Stimulated activated naive CD8-positive, alpha-beta T cell treated with anti-CD3 and anti-CD28 coated beads, Interleukin-15, Interleukin-2, amounts not matched to agents 100 U/mL and 50 U/mL, for 24 hours (primary cell): ENCODE data around the gene ZFHX3.

Source experiments
- ATAC-seq: fragments of 150-1000 bp; cut with Tn5 transposase; one replicate; pipeline ENCODE4 v1.10.0; 2021
- DNase-seq: peaks from one replicate; pipeline ENCODE4 v3.0.0; 2021

The ZFHX3 gene

GRCh38 chr16:72824027-72824426 lies 223.9 kb downstream of the ZFHX3 start:
- no peak for DNase-seq
- no peak for ATAC-seq

- DNase-seq (no peak), ATAC-seq (no peak)
Observed at GRCh38 chr16:72821185-72821950, 226.6 kb downstream of the ZFHX3 start.

- DNase-seq (no peak), ATAC-seq (no peak)
Observed at GRCh38 chr16:72819345-72819744, 228.6 kb downstream of the ZFHX3 start.

- ATAC-seq (no peak), DNase-seq (no peak)
Observed at GRCh38 chr16:72818236-72818845, 229.6 kb downstream of the ZFHX3 start.

GRCh38 chr16:72815348-72816318 lies 232.3 kb downstream of the ZFHX3 start:
- ATAC-seq = peak; percentile 61
- no peak for DNase-seq

- no peak for DNase-seq
- ATAC-seq = no peak
Observed at GRCh38 chr16:72814226-72814625, 233.7 kb downstream of the ZFHX3 start.

- ATAC-seq (no peak), DNase-seq (no peak)
Observed at GRCh38 chr16:72812672-72813071, 235.3 kb downstream of the ZFHX3 start.

- no peak for DNase-seq
- no peak for ATAC-seq
Observed at GRCh38 chr16:72811876-72812275, 236.1 kb downstream of the ZFHX3 start.

- DNase-seq (no peak), ATAC-seq (no peak)
Observed at GRCh38 chr16:72811188-72811720, 236.7 kb downstream of the ZFHX3 start.

- ATAC-seq = no peak
- DNase-seq = no peak
Observed at GRCh38 chr16:72810480-72810879, 237.4 kb downstream of the ZFHX3 start.

- DNase-seq (no peak), ATAC-seq (no peak)
Observed at GRCh38 chr16:72809446-72809845, 238.5 kb downstream of the ZFHX3 start.

GRCh38 chr16:72808754-72809153 lies 239.2 kb downstream of the ZFHX3 start:
- no peak for ATAC-seq

GRCh38 chr16:72807245-72807644 lies 240.7 kb downstream of the ZFHX3 start:
- no peak for ATAC-seq
- no peak for DNase-seq

More at GRCh38 chr16:72808754-72809153, 239.2 kb downstream of the ZFHX3 start:
- no peak for DNase-seq

GRCh38 chr16:72805486-72805885 lies 242.4 kb downstream of the ZFHX3 start:
- ATAC-seq (no peak), DNase-seq (no peak)

- no peak for ATAC-seq
Observed at GRCh38 chr16:72800524-72801161, 247.3 kb downstream of the ZFHX3 start.

GRCh38 chr16:72798264-72798663 lies 249.7 kb downstream of the ZFHX3 start:
- DNase-seq (no peak), ATAC-seq (no peak)

More at GRCh38 chr16:72800524-72801161, 247.3 kb downstream of the ZFHX3 start:
- DNase-seq = no peak

GRCh38 chr16:72797621-72798020 lies 250.3 kb downstream of the ZFHX3 start:
- no peak for DNase-seq
- no peak for ATAC-seq

GRCh38 chr16:72796222-72796621 lies 251.7 kb downstream of the ZFHX3 start:
- no peak for DNase-seq
- no peak for ATAC-seq

GRCh38 chr16:72794986-72795385 lies 252.9 kb downstream of the ZFHX3 start:
- no peak for ATAC-seq
- no peak for DNase-seq

GRCh38 chr16:72794319-72794718 lies 253.6 kb downstream of the ZFHX3 start:
- ATAC-seq (no peak), DNase-seq (no peak)

- DNase-seq (no peak), ATAC-seq (no peak)
Observed at GRCh38 chr16:72793716-72794115, 254.2 kb downstream of the ZFHX3 start.

GRCh38 chr16:72793017-72793416 lies 254.9 kb downstream of the ZFHX3 start:
- DNase-seq (no peak), ATAC-seq (no peak)
